Measurements from ENCODE around the gene SELENOK.

Gene SELENOK

GRCh38 chr3:53841296-53841695, 50.4 kb downstream of the SELENOK start:
- no peak for DNase-seq

- no peak for DNase-seq
Observed at GRCh38 chr3:53837331-53837730, 54.3 kb downstream of the SELENOK start.

GRCh38 chr3:53836084-53836872, 55.4 kb downstream of the SELENOK start:
- no peak for DNase-seq

- no peak for DNase-seq
Observed at GRCh38 chr3:53835257-53835656, 56.4 kb downstream of the SELENOK start.

GRCh38 chr3:53834429-53835095, 57.1 kb downstream of the SELENOK start:
- DNase-seq = peak; percentile 76
